Ishikawa (cell line): Measurements from ENCODE around the gene VDR.

Experiments
- CEBPB ChIP-seq: IDR thresholded peaks from 2 replicates; pipeline ENCODE4 v1.6.1; 2012
- CREB1 ChIP-seq: IDR thresholded peaks from 2 replicates; pipeline ENCODE4 v1.6.1; 2012; ENCODE audit warnings: low read depth
- EGR1 ChIP-seq: IDR thresholded peaks from 2 replicates; pipeline ENCODE4 v1.6.1; 2012
- EP300 ChIP-seq: IDR thresholded peaks from 2 replicates; pipeline ENCODE4 v1.6.1; 2012; ENCODE audit warnings: borderline replicate concordance
- FOXM1 ChIP-seq: IDR thresholded peaks from 2 replicates; pipeline ENCODE4 v1.6.1; 2012; ENCODE audit warnings: low read depth, borderline replicate concordance
- NFIC ChIP-seq: IDR thresholded peaks from 2 replicates; pipeline ENCODE4 v1.6.1; 2012
- RAD21 ChIP-seq: IDR thresholded peaks from 2 replicates; pipeline ENCODE4 v1.6.1; 2012; ENCODE audit warnings: low read depth
- REST ChIP-seq: IDR thresholded peaks from 2 replicates; pipeline ENCODE4 v1.6.1; 2012; ENCODE audit warnings: low read depth, mild to moderate bottlenecking
- TAF1 ChIP-seq: IDR thresholded peaks from 2 replicates; pipeline ENCODE4 v1.6.1; 2012; ENCODE audit warnings: low read depth, mild to moderate bottlenecking
- TCF12 ChIP-seq: IDR thresholded peaks from 2 replicates; pipeline ENCODE4 v1.6.1; 2012; ENCODE audit warnings: low read depth
- TEAD4 ChIP-seq: IDR thresholded peaks from 2 replicates; pipeline ENCODE4 v1.6.1; 2012
- YY1 ChIP-seq: IDR thresholded peaks from 2 replicates; pipeline ENCODE4 v1.6.1; 2012; ENCODE audit warnings: low read depth
- ZBTB7A ChIP-seq: IDR thresholded peaks from 2 replicates; pipeline ENCODE4 v1.6.1; 2012; ENCODE audit warnings: low read depth
- TF ChIP-seq, protein P1 (sequence below): IDR thresholded peaks from 2 replicates; pipeline ENCODE4 v1.6.1; 2012
- TF ChIP-seq, protein P2 (sequence below): IDR thresholded peaks from 2 replicates; pipeline ENCODE4 v1.6.1; 2012

The VDR gene

DNA sequence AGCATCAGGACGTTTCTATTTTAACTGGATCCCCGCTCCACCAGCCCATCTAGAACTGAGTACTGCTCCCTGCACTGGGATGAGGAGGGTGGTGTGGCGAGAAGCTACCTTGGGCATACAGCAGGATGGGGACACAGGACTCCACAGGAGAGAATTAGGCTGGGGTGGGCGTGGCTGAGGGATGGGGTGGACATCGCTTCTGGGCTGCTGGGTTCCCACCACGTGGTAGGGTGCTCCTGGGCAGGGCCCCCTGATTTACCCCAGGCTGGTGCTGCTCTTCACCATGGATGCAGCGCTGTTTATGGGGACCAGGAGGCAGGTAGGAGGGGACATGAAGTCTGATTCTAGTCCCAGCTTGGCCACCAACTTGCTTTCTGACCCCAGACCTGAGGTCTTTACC, 41.9 kb downstream of the VDR start:
- TF ChIP-seq ZBTB7A (no peak), REST (no peak), CREB1 (no peak), FOXM1 (no peak), TCF12 (no peak), TEAD4 (no peak), EP300 (no peak), NFIC (no peak), EGR1 (no peak), YY1 (no peak), RAD21 (no peak), TAF1 (no peak), CEBPB (no peak)
- TF ChIP-seq, protein P1, sequence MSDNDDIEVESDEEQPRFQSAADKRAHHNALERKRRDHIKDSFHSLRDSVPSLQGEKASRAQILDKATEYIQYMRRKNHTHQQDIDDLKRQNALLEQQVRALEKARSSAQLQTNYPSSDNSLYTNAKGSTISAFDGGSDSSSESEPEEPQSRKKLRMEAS: no peak
- TF ChIP-seq, protein P2, sequence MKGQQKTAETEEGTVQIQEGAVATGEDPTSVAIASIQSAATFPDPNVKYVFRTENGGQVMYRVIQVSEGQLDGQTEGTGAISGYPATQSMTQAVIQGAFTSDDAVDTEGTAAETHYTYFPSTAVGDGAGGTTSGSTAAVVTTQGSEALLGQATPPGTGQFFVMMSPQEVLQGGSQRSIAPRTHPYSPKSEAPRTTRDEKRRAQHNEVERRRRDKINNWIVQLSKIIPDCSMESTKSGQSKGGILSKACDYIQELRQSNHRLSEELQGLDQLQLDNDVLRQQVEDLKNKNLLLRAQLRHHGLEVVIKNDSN: no peak

GRCh38 chr12:47862167-47862750, 42.5 kb downstream of the VDR start:
- TF ChIP-seq EP300: no peak
- no peak for TF ChIP-seq NFIC
- no peak for TF ChIP-seq TAF1
- no peak for TF ChIP-seq RAD21
- TF ChIP-seq TEAD4: no peak
- TF ChIP-seq CEBPB: no peak
- no peak for TF ChIP-seq ZBTB7A

GRCh38 chr12:47860873-47861272, 43.9 kb downstream of the VDR start:
- TF ChIP-seq REST (no peak), NFIC (no peak), TEAD4 (no peak), YY1 (no peak), CEBPB (no peak), FOXM1 (no peak), RAD21 (no peak)

GRCh38 chr12:47860279-47860841, 44.4 kb downstream of the VDR start:
- TF ChIP-seq RAD21 (no peak), EGR1 (no peak), CREB1 (no peak), FOXM1 (no peak), ZBTB7A (no peak), TEAD4 (no peak), NFIC (no peak), YY1 (no peak), TCF12 (no peak), CEBPB (no peak), REST (no peak), TAF1 (no peak), EP300 (no peak)
- TF ChIP-seq, protein P1: no peak
- TF ChIP-seq, protein P2: no peak
